KMS-11 (cell line): ENCODE measurements around the gene FAM168A.

Experiments used
- H2AFZ ChIP-seq: fragments of 200-600 bp; sonication (generic); 2 replicates; pipeline ENCODE4 v1.6.1; 2016; ENCODE audit warnings: antibody characterized with exemption, mixed run types, low read depth
- H3K27ac ChIP-seq: fragments of 200-600 bp; sonication (generic); 2 replicates; pipeline ENCODE4 v1.6.1; 2016; ENCODE audit warnings: mild to moderate bottlenecking, mixed run types
- H3K27me3 ChIP-seq: fragments of 200-600 bp; sonication (generic); 2 replicates; pipeline ENCODE4 v1.6.1; 2017; ENCODE audit warnings: mild to moderate bottlenecking, low read depth, mixed run types, moderate library complexity; ENCODE audit not compliant: insufficient read depth
- H3K36me3 ChIP-seq: fragments of 200-600 bp; sonication (generic); 2 replicates; pipeline ENCODE4 v1.6.1; 2017; ENCODE audit warnings: mild to moderate bottlenecking, mixed run types; ENCODE audit not compliant: insufficient read depth
- H3K4me1 ChIP-seq: fragments of 200-600 bp; sonication (generic); 2 replicates; pipeline ENCODE4 v1.6.1; 2016; ENCODE audit warnings: mild to moderate bottlenecking, low read depth, mixed run types; ENCODE audit not compliant: poor library complexity, severe bottlenecking
- H3K4me2 ChIP-seq: fragments of 200-600 bp; sonication (generic); 2 replicates; pipeline ENCODE4 v1.7.0; 2016; ENCODE audit warnings: mild to moderate bottlenecking, mixed run types
- H3K4me3 ChIP-seq: fragments of 200-600 bp; sonication (generic); IDR thresholded peaks from 2 replicates; pipeline ENCODE4 v1.6.1; 2017; ENCODE audit warnings: low read depth, low read length, mixed read lengths; ENCODE audit not compliant: insufficient read depth
- H3K79me2 ChIP-seq: fragments of 200-600 bp; sonication (generic); 2 replicates; pipeline ENCODE4 v1.6.1; 2016; ENCODE audit warnings: low read depth, mixed run types; ENCODE audit not compliant: insufficient read depth
- H3K9ac ChIP-seq: fragments of 200-600 bp; sonication (generic); 2 replicates; pipeline ENCODE4 v1.6.1; 2016; ENCODE audit warnings: mild to moderate bottlenecking, mixed run types
- H4K20me1 ChIP-seq: fragments of 200-600 bp; sonication (generic); 2 replicates; pipeline ENCODE4 v1.6.1; 2016; ENCODE audit warnings: mild to moderate bottlenecking, mixed run types; ENCODE audit not compliant: insufficient read depth
- CTCF ChIP-seq: fragments of 200-600 bp; sonication (generic); conservative IDR thresholded peaks from 2 replicates; pipeline ENCODE4 v1.6.1; 2017; ENCODE audit warnings: low read depth, mild to moderate bottlenecking, antibody characterized with exemption, low read length, moderate library complexity, mixed read lengths

FAM168A gene

GRCh38 chr11:73465871-73466270 is 132.0 kb downstream of the FAM168A start:
- no peaks in the 10 kb centered on the region for H3K27me3 ChIP-seq
- no peak overlapping the region for H3K4me2 ChIP-seq
- no peaks in the 10 kb centered on the region for H3K36me3 ChIP-seq
- peaks cover 18% of the 10 kb centered on the region for H3K4me1 ChIP-seq
- H3K79me2 ChIP-seq, result no peaks in the 10 kb centered on the region
- H4K20me1 ChIP-seq, result no peaks in the 10 kb centered on the region
- no peak for TF ChIP-seq CTCF
- H3K4me3 ChIP-seq, result no peak overlapping the region
- H3K27ac ChIP-seq, result no peak overlapping the region
- H2AFZ ChIP-seq, result no peak overlapping the region
- no peak overlapping the region for H3K9ac ChIP-seq

- no peak overlapping the region for H3K4me3 ChIP-seq
- no peaks in the 10 kb centered on the region for H3K36me3 ChIP-seq
- no peak overlapping the region for H3K27ac ChIP-seq
- H3K9ac ChIP-seq, result no peak overlapping the region
- H3K4me1 ChIP-seq, result peaks cover 21% of the 10 kb centered on the region
- no peaks in the 10 kb centered on the region for H3K79me2 ChIP-seq
- no peaks in the 10 kb centered on the region for H4K20me1 ChIP-seq
- no peaks in the 10 kb centered on the region for H3K27me3 ChIP-seq
- no peak for TF ChIP-seq CTCF
- no peak overlapping the region for H3K4me2 ChIP-seq
- H2AFZ ChIP-seq, result no peak overlapping the region
Measured at GRCh38 chr11:73465023-73465675, 132.8 kb downstream of the FAM168A start.

- no peak for TF ChIP-seq CTCF
- Histone ChIP-seq H3K27me3 (no peaks in the 10 kb centered on the region), H3K9ac (no peak overlapping the region), H3K4me3 (no peak overlapping the region), H3K79me2 (no peaks in the 10 kb centered on the region), H2AFZ (no peak overlapping the region), H3K36me3 (no peaks in the 10 kb centered on the region), H3K4me2 (no peak overlapping the region), H3K4me1 (peaks cover 21% of the 10 kb centered on the region), H4K20me1 (no peaks in the 10 kb centered on the region), H3K27ac (no peak overlapping the region)
Measured at GRCh38 chr11:73464347-73464746, 133.6 kb downstream of the FAM168A start.

- Histone ChIP-seq H3K4me3 (no peak overlapping the region), H3K27me3 (no peaks in the 10 kb centered on the region), H3K36me3 (no peaks in the 10 kb centered on the region), H4K20me1 (no peaks in the 10 kb centered on the region), H3K79me2 (no peaks in the 10 kb centered on the region), H2AFZ (no peak overlapping the region), H3K4me1 (peaks cover 21% of the 10 kb centered on the region), H3K9ac (no peak overlapping the region), H3K4me2 (no peak overlapping the region), H3K27ac (no peak overlapping the region)
- TF ChIP-seq CTCF, result no peak
Measured at GRCh38 chr11:73463359-73463758, 134.6 kb downstream of the FAM168A start.
